SK-N-DZ (cell line): Measurements from ENCODE around the gene LEPR. TPM values are rescaled to one million over a fixed set of nuclear protein-coding genes. Genes with fewer than 3 reads are reported as not detected.
"Not testable (repeated sequence)": the region's sequence is repeated elsewhere in the genome, so short reads cannot be mapped to it uniquely, and the experiment has no call there.

ENCODE experiments used
- DNase-seq: peaks from one replicate; pipeline ENCODE4 v3.0.0-alpha.2; 2015; ENCODE audit warnings: low spot score
- polyA plus RNA-seq, 2 experiments: library from polyadenylated mRNA; depleted of rRNA; stranded (reverse); fragments of >200 nt; gene quantifications; 2 replicates each; pipeline ENCODE4 v1.2.3, GENCODE V29; 2014

Gene LEPR, protein sequence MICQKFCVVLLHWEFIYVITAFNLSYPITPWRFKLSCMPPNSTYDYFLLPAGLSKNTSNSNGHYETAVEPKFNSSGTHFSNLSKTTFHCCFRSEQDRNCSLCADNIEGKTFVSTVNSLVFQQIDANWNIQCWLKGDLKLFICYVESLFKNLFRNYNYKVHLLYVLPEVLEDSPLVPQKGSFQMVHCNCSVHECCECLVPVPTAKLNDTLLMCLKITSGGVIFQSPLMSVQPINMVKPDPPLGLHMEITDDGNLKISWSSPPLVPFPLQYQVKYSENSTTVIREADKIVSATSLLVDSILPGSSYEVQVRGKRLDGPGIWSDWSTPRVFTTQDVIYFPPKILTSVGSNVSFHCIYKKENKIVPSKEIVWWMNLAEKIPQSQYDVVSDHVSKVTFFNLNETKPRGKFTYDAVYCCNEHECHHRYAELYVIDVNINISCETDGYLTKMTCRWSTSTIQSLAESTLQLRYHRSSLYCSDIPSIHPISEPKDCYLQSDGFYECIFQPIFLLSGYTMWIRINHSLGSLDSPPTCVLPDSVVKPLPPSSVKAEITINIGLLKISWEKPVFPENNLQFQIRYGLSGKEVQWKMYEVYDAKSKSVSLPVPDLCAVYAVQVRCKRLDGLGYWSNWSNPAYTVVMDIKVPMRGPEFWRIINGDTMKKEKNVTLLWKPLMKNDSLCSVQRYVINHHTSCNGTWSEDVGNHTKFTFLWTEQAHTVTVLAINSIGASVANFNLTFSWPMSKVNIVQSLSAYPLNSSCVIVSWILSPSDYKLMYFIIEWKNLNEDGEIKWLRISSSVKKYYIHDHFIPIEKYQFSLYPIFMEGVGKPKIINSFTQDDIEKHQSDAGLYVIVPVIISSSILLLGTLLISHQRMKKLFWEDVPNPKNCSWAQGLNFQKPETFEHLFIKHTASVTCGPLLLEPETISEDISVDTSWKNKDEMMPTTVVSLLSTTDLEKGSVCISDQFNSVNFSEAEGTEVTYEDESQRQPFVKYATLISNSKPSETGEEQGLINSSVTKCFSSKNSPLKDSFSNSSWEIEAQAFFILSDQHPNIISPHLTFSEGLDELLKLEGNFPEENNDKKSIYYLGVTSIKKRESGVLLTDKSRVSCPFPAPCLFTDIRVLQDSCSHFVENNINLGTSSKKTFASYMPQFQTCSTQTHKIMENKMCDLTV
- 0.96 and 1.8 TPM in 2 replicates for polyA plus RNA-seq (2014; cell fraction: cytosol; rRNA removed)
- 0.95 and 1.6 TPM in 2 replicates for polyA plus RNA-seq (2014; cell fraction: nucleus; rRNA removed)

DNA sequence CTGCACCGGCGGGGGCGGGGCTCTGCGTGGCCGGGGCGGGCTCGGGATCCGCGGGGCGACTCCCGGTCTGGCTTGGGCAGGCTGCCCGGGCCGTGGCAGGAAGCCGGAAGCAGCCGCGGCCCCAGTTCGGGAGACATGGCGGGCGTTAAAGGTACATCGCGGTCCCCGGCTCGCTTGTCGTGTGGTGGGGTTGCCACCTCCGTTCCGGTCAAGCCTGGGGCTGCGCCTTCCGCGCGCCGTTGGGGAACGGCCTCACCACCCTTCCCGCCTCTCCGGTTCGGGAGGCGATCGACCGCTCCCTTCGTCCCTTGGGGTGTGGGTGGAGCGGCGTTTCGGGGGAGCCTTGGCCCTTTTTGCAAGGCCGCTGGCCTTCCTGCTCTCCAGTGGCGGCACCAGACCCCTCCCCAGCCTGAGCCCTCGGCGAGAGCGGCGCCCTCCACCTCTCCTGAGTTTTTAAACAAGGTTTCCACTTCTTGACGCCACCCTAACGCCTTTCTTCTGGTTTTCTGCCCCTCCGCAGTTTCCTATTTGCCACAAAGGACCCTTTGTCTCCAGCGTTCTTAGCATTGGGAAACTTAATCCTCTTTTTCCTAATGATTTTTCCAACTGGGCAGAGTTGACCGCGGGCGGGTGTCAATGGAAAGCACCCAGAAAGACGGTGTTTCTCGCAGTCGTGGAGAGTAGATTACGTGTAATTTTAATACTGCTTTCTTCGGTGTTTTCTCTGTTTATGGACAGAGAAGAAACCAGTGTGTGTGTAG lies at the start of gene LEPR, which contains the start of gene LEPROT:
TSS of gene LEPR (plus strand) at position 79 of the 761 bp plus-strand sequence. CDS start 144,898 bp downstream, outside the sequence.
TSS of gene LEPROT (plus strand) at position 79 of the 761 bp plus-strand sequence. CDS start at position 136, 57 bp downstream.
- DNase-seq = no peak

DNA sequence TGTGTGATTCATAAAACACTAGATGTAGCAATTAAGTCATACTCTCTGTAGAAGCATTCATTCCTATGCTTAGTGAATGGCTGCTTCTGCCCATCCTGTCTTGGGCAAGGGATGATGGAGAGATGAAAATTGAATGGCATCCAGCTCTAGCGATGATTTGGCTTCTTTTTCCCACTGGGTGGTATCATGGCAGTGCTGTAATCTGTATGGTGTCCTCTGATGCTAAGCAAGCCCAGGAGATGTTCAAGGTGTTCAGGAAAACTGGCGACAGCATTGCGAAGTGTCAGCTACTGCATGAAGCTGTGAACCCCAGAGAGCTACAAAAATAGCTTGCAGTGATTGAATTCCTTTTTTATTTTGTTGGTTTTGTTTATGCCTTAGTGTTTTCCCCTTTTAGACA lies 48.9 kb upstream of the LEPR start:
- no peak for DNase-seq

DNA sequence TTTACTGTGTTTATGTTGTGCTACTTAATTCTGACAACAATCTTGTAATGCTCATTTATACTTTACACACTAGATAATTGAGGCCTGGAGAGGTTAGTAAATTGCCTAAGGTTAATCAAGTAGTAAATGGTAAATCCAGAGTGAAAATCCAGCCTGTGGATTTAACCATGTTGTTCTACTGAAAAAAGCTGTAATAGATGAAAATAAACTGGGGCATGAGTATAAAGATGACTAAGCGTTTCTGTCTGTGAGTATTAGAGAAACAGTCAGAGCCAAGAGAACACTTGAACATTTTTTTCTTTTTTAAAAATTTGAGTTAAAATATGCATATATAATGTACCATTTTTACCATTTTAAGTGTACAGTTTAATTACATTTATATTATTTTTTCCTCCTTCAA lies 47.9 kb upstream of the LEPR start:
- DNase-seq = no peak

DNA sequence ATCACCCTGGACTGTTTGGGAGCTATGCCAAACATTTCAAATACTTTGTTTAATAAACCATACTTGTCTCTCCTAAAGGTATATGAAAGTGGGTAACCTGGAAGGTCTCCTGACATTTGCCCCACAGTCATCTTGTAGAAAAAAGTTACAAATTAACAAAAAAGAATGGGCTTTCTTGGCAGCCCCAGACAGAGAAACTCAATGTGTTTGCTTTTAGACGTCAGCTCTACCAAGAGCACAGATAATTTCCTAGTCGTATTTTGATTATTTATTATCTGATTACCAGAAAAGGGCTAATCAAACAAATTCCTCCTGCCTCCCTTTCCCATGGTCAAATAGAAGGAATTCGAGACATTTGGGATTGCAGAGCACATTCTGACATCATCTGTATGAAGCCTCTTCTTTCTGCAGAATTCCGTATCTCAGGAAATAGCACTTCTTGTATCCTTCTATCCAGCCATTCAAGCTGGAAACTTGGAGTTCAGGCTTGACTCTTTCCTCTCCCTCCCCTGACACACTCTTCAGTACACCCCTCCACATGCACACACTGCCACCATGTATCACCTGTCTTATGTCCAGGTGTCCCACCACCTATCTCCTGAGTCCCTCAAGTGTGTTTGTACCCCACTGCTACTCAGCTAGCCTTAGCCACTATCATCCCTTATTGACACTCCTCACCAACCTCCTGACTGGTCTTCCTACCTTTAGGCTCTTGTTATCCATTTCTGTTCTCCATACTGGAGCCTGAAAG lies 42.8 kb upstream of the LEPR start:
- no peak for DNase-seq

DNA sequence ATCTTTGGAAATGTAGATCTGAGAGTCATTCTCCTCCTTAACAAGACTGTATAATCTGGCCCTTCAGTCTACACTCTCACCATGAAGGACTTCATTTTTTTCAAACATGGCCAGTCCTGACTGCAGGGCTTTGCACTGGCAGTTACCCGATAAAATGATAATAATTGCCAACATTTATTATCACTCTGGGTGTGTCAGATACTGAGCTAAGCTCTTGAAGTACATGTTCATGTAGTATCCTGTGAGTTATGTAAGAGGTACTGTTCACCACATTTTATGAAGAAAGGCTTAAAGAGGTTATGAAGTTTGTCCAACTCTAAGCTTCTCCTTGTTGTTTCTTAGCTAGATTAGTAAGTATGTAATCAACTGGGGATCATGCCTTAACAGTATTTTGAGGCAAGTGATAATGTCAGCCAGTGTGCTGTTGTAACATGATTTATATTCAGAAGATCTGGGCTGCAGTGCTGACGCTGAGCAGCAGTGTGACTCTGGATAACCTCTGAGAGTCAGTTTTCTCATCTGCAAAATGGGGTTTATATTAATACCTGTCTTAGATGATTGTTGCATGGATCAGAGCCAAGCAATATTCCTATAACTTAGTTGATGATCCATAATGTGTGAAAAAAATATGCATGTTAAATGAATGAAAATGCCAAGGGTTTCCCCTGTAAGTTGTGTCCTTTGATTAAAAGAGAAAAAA lies 42.1 kb upstream of the LEPR start:
- DNase-seq = no peak

DNA sequence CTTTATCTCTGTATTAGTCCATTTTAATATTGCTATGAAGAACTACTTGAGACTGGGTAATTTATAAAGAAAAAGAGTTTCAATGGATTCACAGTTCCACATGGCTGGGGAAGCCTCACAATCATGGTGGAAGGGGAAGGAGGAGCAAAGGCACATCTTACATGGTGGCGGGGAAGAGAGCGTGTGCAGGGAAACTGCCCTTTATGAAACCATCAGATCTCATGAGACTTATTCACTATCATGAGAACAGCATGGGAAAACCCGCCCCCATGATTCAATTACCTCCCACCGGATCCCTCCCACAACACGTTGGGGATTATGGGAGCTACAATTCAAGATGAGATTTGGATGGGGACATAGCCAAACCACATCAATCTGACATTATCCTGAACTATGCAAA lies 36.0 kb upstream of the LEPR start:
- not testable (repeated sequence) for DNase-seq

DNA sequence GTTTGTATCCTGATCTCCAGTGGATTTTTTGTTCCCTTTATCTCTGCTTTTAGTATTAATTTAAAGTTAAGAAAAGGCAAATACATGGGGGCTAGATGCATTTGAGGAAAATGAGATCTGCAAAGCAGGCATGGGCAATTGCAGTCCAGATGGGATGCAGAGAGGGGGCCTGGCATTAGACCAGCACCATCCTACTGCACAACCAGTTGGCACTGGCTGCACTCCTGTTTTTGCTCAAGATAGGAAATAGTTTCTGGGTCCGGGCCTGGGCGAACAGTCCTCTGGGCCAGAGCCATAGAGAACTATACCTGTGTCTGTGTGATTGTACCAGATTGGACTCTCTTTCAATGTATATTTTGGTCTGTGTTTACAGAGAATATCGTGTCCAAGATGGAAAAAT lies 34.0 kb upstream of the LEPR start:
- DNase-seq = no peak

DNA sequence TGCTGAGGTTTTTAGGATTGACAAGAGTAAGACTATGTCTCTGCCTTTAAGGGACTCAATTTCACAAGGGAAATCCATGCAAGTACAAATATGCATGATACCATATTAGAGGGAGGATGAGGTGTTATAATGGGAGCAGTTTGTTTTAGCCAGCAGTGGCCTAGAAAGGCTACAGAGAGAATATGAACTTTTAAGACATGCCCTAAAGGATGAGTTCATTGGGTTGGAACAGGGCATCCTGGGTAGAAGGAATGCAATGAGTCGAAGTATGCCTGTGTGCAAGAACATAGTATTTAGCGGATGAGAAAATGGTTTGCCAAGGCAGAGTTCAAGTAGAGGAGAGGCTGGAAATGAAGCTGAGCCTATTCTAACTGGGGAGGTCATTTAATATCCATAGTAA lies 32.6 kb upstream of the LEPR start:
- no peak for DNase-seq

DNA sequence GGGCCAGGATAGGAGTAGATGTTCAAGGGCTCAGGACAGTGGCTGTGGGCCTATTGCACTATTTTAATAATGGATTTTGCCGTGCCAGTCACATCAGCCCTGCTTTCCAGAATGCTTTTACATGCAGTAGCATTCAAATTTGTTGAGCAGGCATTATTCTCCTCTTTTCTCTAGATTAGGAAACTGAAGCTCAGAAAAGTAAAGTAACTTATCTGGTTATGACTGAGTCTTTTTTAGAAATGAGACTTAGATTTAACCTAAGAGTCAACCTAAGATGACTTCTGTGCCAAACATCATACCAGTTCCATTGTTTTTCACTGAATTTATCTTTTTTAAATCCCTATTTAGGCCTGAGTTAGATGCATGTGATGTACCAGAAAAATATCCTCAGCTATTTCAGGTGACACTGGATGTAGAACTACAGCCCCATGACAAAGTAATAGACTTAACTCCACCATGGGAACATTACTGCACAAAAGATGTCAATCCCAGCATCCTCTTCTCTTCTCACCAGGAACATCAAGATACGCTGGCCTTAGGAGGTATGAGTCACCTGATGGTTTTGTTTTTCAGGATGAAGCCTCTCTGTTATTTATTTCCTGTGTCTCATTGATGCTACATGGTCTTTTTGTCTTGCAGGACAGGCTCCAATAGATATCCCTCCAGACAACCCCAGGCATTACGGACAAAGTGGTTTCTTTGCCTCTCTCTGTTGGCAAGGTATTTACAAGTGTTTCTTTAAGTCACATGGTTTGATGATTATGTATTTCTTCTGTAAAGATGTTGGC lies 31.4 kb upstream of the LEPR start:
- no peak for DNase-seq

DNA sequence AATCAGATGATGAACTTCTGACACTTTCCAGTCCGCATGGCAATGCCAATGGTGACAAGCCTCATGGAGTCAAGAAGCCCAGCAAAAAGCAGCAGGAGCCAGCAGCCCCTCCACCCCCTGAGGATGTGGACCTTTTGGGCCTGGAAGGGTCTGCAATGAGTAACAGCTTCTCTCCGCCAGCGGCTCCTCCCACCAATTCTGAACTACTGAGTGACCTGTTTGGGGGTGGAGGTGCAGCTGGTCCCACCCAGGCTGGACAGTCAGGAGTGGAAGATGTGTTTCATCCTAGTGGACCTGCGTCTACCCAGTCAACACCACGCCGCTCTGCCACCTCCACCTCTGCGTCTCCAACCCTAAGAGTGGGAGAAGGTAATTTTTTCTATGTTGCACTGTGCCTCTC lies 28.0 kb upstream of the LEPR start:
- no peak for DNase-seq

DNA sequence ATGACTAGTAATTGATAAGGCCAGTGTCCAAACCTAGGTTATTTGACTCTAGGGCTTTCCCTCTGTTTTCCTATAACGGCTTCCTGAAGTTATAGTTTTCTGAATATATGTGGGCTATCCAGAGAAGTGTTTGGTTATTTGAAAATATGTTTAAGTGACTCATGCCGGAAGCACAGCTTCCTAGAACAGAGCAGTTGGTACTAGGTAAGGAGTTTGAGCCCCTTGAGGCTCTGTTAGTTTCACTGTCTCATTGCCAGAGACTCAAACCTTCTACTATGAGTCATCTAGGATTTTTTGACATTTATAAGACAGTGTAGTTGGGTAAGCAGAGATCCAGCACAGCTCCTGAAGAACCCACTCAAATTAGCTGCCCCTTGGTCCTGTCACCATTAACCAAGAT lies 27.1 kb upstream of the LEPR start:
- DNase-seq = no peak

DNA sequence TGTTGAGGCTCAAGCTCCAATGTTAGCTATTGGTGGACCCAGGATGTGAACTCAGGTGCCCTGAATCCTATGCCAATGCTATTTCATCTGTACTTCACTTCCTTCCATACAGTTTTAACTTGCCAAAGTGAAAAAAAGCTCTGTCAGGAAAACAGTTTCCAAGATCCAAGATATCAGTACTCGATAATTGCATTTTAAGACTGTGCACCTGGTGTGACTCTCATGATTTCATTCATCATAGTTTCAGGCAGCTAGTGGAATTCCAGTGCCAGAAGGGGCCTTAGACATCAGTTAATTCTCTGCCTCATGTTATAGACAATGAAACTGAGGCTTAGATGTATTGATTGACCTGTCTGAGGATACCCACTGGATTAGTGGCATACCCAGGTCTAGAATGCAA lies 26.5 kb upstream of the LEPR start:
- peak; percentile 6 for DNase-seq

DNA sequence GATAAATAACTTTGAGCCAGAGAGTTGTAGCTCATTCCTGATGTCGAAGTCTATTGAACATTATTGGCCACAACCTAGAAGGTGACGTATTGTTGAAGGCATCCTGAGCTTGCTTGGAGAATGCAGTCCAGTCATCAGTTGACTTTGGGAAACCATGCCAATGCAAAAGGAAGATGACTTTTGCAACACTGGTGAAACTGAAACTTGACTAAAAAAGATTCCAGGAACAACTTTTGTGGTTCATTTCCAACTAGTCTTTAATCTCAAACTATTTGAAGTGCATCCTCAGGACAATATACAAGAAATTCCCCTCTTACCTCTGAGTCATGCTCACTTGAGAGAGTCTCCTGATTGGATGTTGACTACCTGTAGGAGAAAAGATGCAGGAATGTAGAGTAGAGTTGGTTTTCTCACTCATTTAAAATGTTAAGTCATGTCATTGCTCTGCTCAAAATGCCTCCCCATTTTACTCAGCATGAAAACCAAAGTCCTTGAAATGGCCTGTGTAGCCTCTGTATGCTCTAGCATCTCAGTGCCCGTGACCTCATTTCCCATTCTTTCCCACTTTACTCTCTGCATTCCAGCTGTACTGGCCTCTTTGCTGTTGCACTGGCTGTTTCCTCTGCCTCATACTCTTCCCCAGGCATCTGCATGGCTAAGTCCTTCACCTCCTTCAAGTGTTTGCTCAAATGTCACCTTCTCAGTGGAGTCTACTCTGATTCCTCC lies 24.4 kb upstream of the LEPR start:
- no peak for DNase-seq

DNA sequence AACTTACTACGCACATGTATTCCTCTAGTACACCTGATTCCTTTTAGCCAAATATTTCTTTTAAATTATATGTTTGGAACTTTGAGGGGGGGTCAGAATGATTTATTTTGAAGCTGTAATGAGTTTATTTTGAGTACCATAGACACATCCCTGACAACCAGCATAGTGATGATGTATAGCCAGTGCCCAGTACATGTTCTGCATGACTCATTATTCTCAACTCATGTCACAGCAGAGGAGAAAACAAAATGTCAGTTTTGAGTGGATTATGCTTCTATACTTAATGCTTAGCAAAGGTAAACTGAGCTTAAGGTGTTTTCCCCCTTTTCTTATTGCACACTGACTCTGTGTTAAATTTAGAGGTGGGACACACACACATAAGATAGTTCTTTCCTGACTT lies 22.4 kb upstream of the LEPR start:
- no peak for DNase-seq

DNA sequence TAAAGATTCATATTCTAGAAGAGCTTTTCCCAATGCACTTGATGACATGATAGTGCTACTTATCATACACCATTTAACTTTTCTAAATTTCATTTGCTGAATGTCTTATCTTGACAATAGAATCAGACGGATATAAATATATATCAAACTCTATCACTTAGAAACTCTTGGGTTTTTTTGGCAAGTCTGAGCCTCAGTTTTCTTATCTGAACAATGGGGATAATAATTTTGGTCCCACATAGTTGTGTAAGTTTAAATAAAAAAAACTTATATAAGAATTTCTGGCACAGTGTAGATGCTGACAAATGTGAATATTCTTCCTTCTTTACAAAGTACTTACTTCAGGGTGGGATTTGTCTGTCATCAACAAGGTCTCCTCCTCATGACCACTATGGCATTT lies 21.5 kb upstream of the LEPR start:
- no peak for DNase-seq

DNA sequence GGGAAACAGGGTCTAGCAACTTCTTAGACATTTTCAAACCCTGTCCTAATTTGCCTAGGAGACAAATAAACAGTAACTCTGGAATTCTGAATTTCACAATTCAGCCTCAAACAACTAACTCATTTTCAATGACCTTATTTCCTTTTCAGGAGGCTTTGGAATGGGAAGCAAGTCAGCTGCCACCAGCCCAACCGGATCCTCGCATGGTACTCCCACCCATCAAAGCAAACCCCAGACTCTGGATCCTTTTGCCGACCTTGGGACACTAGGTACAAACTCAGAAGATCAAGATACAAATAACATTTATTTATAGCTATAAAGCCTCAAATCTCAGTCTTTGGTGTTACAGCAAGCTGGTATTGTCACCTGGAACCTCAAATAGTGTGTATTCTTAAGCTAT lies 18.9 kb upstream of the LEPR start:
- no peak for DNase-seq

DNA sequence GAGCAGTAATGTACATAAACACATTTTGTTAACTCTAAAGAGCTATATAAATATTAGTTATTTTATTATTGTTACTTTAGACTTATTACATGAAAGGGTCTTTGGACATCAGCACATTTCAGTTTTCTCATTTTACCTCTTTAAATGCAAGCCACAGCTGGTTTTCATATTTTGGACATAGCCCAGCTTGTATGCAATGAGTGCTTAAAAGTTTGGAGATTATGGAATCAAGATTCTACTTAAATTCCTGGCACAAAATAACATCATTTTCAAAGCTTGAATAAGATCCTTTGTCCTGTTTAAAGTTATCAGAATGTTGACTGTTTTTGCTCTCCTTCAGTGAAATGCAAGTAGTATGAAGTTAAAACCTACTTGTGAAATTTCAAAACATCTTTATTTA lies 15.5 kb upstream of the LEPR start:
- no peak for DNase-seq

DNA sequence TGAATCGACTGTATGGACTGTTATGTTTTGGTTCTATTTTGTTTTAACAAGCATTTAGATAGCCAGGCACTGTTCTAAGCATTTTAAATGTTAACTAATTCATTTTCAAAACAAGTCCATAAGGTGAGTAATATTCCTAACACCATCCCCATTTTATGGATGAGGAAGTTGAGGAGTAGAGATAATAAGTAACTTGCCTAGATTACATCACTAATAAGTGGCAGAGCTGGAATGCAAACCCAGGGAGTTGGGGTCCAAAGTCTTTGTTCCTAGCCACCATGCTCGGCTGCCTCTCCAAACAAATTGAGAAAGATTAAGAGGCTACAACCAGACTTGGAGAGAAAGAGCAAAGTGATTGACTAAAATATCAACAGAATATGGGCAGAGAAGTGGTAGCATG lies 12.6 kb upstream of the LEPR start:
- no peak for DNase-seq
